Sigmoid colon (tissue), 4 donors: ENCODE measurements around the gene MFRP.

Experiments
- CTCF ChIP-seq, 4 experiments: fragments of 450-650 bp in 3 of 4; fragments of 200-600 bp in 1 of 4; IDR thresholded peaks; one replicate each; pipeline ENCODE4 v1.5.1; 2016 to 2019; ENCODE audit warnings: antibody characterized with exemption in 4 of 4, mild to moderate bottlenecking in 3 of 4, moderate library complexity in 2 of 4
- POLR2A ChIP-seq, 2 donors: fragments of 450-650 bp; IDR thresholded peaks; one replicate each; pipeline ENCODE4 v1.6.1; 2016; ENCODE audit warnings: antibody characterized with exemption in 2 of 2, mild to moderate bottlenecking in 2 of 2, moderate library complexity in 2 of 2
- POLR2AphosphoS5 ChIP-seq, 4 donors: sonication (generic); formaldehyde crosslinking; IDR thresholded peaks; one replicate each; pipeline ENCODE4 v1.6.1; 2017; ENCODE audit warnings: antibody characterized with exemption in 4 of 4

- TF ChIP-seq POLR2AphosphoS5 (IDR thresholded peaks at IDR 0.05) (no peak), CTCF (IDR thresholded peaks at IDR 0.05) (no peak), POLR2A (IDR thresholded peaks at IDR 0.05) (no peak)
Measured at GRCh38 chr11:119322921-119323531, 23.5 kb downstream of the MFRP start.
